Heart left ventricle (tissue), 16 donors: ENCODE data around the gene PYGB. TPM values are rescaled to one million over a fixed set of nuclear protein-coding genes. Genes with fewer than 3 reads are reported as not detected.

ENCODE experiments used
- ATAC-seq, 4 donors: fragments of 200-7000 bp; cut with Tn5 transposase; one replicate each; pipeline ENCODE4 v1.9.1; 2020 to 2022; ENCODE audit warnings: moderate library complexity in 4 of 4, mild to moderate bottlenecking in 3 of 4, moderate number of reproducible peaks in 1 of 4
- DNase-seq, 5 donors: peaks; one replicate each; pipeline ENCODE4 v3.0.0-alpha.2; 2020
- H3K27ac ChIP-seq, 12 donors: fragments of 200-600 bp; sonication (generic) in 4 of 12; one replicate each; pipeline versions ENCODE4 v1.5.0 to v1.8.0; 2016 to 2022; ENCODE audit warnings: mild to moderate bottlenecking in 2 of 12
- H3K27me3 ChIP-seq, 9 donors: fragments of 200-600 bp; sonication (generic) in 2 of 9; one replicate each; pipeline versions ENCODE4 v1.5.1 to v1.8.0; 2016 to 2022; ENCODE audit warnings: mild to moderate bottlenecking in 3 of 9
- H3K36me3 ChIP-seq, 9 donors: fragments of 200-600 bp; sonication (generic) in 2 of 9; one replicate each; pipeline versions ENCODE4 v1.5.0 to v1.8.0; 2018 to 2022; ENCODE audit warnings: mild to moderate bottlenecking in 2 of 9
- H3K4me1 ChIP-seq, 12 donors: fragments of 200-600 bp; sonication (generic) in 4 of 12; one replicate each; pipeline versions ENCODE4 v1.5.0 to v1.8.0; 2016 to 2022; ENCODE audit warnings: mild to moderate bottlenecking in 3 of 12
- H3K4me3 ChIP-seq, 12 donors: fragments of 200-600 bp; sonication (generic) in 4 of 12; one replicate each; pipeline versions ENCODE4 v1.5.0 to v1.8.0; 2017 to 2022; ENCODE audit warnings: mild to moderate bottlenecking in 9 of 12, moderate library complexity in 4 of 12
- H3K9me3 ChIP-seq, 12 donors: fragments of 200-600 bp; sonication (generic) in 4 of 12; one replicate each; pipeline versions ENCODE4 v1.5.0 to v1.8.0; 2016 to 2022; ENCODE audit warnings: mild to moderate bottlenecking in 1 of 12
- POLR2A ChIP-seq, 2 donors: fragments of 450-650 bp; IDR thresholded peaks; one replicate each; pipeline ENCODE4 v1.6.1; 2017; ENCODE audit warnings: antibody characterized with exemption in 2 of 2, mild to moderate bottlenecking in 2 of 2, moderate library complexity in 2 of 2
- WGBS, 4 donors: extraction: QIAGEN DNeasy Blood & Tissue Kit in 2 of 4; methylation state at CpG; one replicate each; pipeline versions ENCODE4 v1.1.5 to v1.1.7; 2013 to 2018; 5-methylcytosine and 5-hydroxymethylcytosine counted together
- intact Hi-C, 10 donors: fragments of 100-400 bp; cut with DNase I; formaldehyde crosslinking; loops; one replicate each; pipeline versions ENCODE4 v1.11.1 to v1.14.2; 2022
- polyA plus RNA-seq, 2 donors: library from polyadenylated mRNA; stranded (reverse); fragments of 200-250 nt; gene quantifications; one replicate each; pipeline ENCODE4 v1.2.3, GENCODE V29; 2013
- total RNA-seq, 9 donors: library from RNA; depleted of rRNA in 2 of 9; stranded (reverse); fragments of >200 nt in 2 of 9; fragmentation: NEBNext Ultra II Directional in 3 of 9; extraction: Animal tissue kit (Norgen Biotek cat#: 25700) in 3 of 9; gene quantifications; one replicate each; pipeline versions ENCODE4 v1.1.0 to v1.2.4, GENCODE V29; 2016 to 2023
- TF ChIP-seq, protein P1 (sequence below), 12 donors: fragments of 200-600 bp; sonication (generic) in 4 of 12; IDR thresholded peaks; one replicate each; pipeline versions ENCODE4 v1.5.0 to v1.8.0; 2018 to 2022; ENCODE audit warnings: antibody characterized with exemption in 12 of 12, mild to moderate bottlenecking in 5 of 12
- donor health status: ischemic (EF 13 %, LVEDD 7.1; RV severe dilation, severe dysfunction).
- donor health status: healthy with polysubstance abuse.
- donor health status: DM: no; HTN: yes; CAD: no.
- donor health status: DM: no; HTN: no; CAD: no.
- donor health status: ischemic (EF 25% LVEDD 6.9; RV normal size, moderate dysfunction).
- donor health status: ischemic (EF 25% LVEDD 5.7; RV mildly dilated, moderate dysfunction).
- donor health status: healthy.
- donor health status: DM: yes; HTN: yes; CAD: no.
- donor health status: ischemic (EF 35%, LVEDD 5.7; RV mildly dilated, moderate dysfunction).
- donor health status: nonischemic (EF 11% LVEDD 7.7; RV severe dilation, severe dysfunction).
- donor health status: DM: yes; HTN: yes; CAD: no.
- donor health status: PGD.
- donor health status: ischemic (EF 29% LVEDD 5.4; RV normal size, mild dysfunction).
- donor health status: nonischemic (EF 23%, LVEDD 6.1; RV moderate dilation, normal function).

Gene PYGB
- total and polyA plus RNA-seq, 11 donors = 144 to 450 (median 232) TPM

DNA sequence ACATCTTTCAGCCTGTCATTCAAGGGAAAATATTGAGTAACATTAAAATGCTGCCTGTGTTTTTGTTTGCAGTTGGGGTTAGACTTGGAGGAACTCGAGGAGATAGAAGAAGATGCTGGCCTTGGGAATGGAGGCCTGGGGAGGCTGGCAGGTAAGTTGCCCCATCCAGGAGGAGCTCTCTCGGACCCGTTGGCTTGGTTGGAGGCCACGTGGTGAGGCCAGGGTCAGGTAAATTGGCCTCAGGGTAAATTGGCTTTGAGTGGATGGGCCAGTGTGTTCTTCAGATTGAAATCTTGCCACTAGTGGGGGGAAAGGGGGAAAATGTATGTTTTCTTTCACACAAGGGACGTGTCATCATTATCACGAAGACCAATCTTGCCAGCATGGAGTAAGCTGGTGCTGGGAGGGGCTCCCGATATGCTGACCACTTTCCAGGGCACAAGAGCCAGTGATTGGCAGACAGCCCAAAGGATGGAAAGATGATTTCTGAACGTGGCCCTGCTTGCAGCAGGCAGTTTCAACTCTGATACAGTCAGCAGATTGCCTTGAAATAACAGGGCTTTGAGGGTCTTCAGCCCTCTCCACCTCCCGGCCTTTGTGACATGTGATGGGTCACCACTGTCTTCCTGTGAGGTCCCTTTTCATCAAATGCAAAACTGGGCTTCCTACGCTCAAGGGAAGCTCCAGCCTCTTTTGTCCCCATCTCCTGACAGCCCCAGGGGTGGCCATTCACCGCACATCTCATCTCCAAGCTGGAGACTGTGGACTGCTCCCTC, 21.4 kb downstream of the PYGB start:
- H3K4me1 ChIP-seq = peaks cover 0 to 38% (median 20%) of the 10 kb centered on the region in 12 donors
- H3K27ac ChIP-seq = no peak overlapping the region
- WGBS, 4 donors = 64 to 69% (median 67%) methylated on average over 11 of the region's 11 CpGs
- TF ChIP-seq POLR2A (IDR thresholded peaks at IDR 0.05) = no peak
- TF ChIP-seq, protein P1, sequence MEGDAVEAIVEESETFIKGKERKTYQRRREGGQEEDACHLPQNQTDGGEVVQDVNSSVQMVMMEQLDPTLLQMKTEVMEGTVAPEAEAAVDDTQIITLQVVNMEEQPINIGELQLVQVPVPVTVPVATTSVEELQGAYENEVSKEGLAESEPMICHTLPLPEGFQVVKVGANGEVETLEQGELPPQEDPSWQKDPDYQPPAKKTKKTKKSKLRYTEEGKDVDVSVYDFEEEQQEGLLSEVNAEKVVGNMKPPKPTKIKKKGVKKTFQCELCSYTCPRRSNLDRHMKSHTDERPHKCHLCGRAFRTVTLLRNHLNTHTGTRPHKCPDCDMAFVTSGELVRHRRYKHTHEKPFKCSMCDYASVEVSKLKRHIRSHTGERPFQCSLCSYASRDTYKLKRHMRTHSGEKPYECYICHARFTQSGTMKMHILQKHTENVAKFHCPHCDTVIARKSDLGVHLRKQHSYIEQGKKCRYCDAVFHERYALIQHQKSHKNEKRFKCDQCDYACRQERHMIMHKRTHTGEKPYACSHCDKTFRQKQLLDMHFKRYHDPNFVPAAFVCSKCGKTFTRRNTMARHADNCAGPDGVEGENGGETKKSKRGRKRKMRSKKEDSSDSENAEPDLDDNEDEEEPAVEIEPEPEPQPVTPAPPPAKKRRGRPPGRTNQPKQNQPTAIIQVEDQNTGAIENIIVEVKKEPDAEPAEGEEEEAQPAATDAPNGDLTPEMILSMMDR (IDR thresholded peaks at IDR 0.05) = no peak
- no peaks in the 10 kb centered on the region for H3K27me3 ChIP-seq
- intact Hi-C loops = no loop called here
- H3K4me3 ChIP-seq = no peak overlapping the region
- DNase-seq (peak in 4 of 5 donors; percentile 5 to 16 (median 12)), ATAC-seq (no peak)
- peaks cover 0 to 80% (median 56%) of the 10 kb centered on the region in 9 donors for H3K36me3 ChIP-seq
- peaks cover 0 to 8% (median 0%) of the 10 kb centered on the region in 12 donors for H3K9me3 ChIP-seq

DNA sequence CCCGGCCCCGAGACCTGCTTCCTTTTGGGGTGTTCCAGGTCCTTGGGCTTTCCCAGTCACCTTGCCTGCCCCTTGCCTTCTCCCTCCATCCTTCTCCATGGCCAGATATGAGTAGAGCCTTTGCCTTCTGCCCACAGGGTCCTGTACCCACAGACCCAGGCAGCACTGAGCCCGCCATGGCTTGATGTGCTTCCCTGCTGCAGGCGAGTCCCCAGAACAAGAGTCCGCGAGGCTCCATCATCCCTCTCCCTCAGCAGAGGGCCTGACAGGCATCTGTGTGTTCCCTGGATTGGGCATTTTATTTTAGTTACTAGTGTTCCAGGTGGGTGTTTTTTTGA, 21.9 kb downstream of the PYGB start:
- ATAC-seq = no peak
- H3K4me3 ChIP-seq = no peak overlapping the region
- peak in 3 of 5 donors; percentile 3 to 47 (median 17) for DNase-seq
- intact Hi-C loops = no loop called here
- 84 to 98% (median 93%) methylated on average over 6 of the region's 6 CpGs for WGBS, 4 donors
- H3K36me3 ChIP-seq = peaks cover 0 to 84% (median 61%) of the 10 kb centered on the region in 9 donors
- TF ChIP-seq, protein P1 (IDR thresholded peaks at IDR 0.05) = no peak
- no peak for TF ChIP-seq POLR2A (IDR thresholded peaks at IDR 0.05)
- H3K4me1 ChIP-seq = peaks cover 0 to 44% (median 24%) of the 10 kb centered on the region in 12 donors
- peaks cover 0 to 3% (median 0%) of the 10 kb centered on the region in 12 donors for H3K9me3 ChIP-seq
- H3K27me3 ChIP-seq = no peaks in the 10 kb centered on the region
- H3K27ac ChIP-seq = no peak overlapping the region

DNA sequence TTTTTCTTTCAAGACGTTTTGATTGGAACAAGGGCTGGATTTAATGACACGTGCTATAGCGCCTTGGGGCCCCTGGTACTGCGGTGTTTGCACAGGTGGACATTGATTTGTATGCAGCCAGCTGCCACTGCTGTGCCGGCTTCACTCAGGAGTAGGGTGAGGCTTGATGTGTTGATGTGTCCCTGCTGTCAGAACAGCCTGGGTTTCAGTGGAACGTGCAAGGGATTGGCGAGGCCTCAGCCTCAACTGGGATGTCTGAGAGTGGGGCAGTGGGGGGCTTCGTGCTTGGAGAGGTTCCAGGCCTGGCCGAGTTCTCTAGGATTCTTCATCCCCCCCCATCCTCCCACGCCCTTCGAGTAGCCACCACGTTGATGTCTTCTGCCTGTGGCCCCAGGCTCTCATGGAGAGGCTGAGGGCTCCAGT, 23.0 kb downstream of the PYGB start:
- ATAC-seq (no peak), DNase-seq (peak in 4 of 5 donors; percentile 5 to 34 (median 18))
- 50 to 69% (median 58%) methylated on average over 12 of the region's 12 CpGs for whole genome bisulfite sequencing, 4 donors
- Histone ChIP-seq H3K27me3 (no peaks in the 10 kb centered on the region), H3K36me3 (peaks cover 0 to 86% (median 69%) of the 10 kb centered on the region in 9 donors), H3K27ac (peak overlapping the region in 2 of 12 donors; percentile 35 to 75), H3K9me3 (no peaks in the 10 kb centered on the region), H3K4me1 (peaks cover 0 to 54% (median 25%) of the 10 kb centered on the region in 12 donors), H3K4me3 (no peak overlapping the region)
- no peak for TF ChIP-seq POLR2A (IDR thresholded peaks at IDR 0.05)
- TF ChIP-seq, protein P1 (IDR thresholded peaks at IDR 0.05) = no peak
- intact Hi-C loops = no loop called here

DNA sequence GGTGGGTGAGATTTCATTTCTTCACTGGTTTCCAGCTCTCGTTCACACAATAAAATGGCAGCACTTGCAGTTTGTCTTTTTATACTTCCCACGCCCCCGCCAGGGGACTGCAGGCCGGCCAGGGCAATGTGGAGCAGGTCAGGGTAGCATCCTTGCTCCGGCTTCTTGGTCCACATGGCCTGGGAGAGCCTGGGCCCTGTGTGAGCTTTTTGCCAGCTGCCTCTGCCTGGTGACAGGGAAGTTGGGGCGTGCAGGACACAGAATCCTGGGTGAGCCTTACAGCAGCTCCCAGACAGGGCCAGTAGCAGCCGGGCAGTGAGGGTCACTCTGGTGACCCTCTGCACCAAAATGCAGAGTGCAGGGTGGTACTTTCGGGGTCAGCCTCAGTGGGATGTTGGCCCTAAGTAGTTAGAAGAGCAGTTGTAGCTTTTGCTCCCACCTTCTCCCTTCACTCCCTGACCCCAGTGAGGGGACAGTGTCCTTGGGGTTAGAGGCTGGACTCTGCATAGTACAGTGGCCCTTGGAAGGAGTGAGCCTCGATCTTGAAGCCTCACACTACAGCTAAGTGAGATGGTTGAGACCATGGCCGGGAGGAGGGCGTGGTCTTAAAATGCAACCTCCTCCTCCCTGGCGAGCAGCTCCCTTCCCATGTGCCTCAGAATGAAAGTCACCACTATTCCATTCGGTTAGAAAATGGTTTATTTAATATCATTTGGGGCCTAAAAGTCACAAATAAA, 23.8 kb downstream of the PYGB start:
- Histone ChIP-seq H3K27ac (peak overlapping the region in 6 of 12 donors; percentile 28 to 75 (median 36)), H3K4me3 (no peak overlapping the region), H3K36me3 (peaks cover 0 to 91% (median 74%) of the 10 kb centered on the region in 9 donors), H3K27me3 (no peaks in the 10 kb centered on the region), H3K4me1 (peaks cover 0 to 60% (median 25%) of the 10 kb centered on the region in 12 donors), H3K9me3 (no peaks in the 10 kb centered on the region)
- no peak for TF ChIP-seq POLR2A (IDR thresholded peaks at IDR 0.05)
- TF ChIP-seq, protein P1 (IDR thresholded peaks at IDR 0.05) = no peak
- peak in 4 of 5 donors; percentile 3 to 44 (median 16) for DNase-seq
- ATAC-seq = no peak
- WGBS, 4 donors = 84 to 91% (median 89%) methylated on average over 13 of the region's 13 CpGs
- intact Hi-C loops = no loop called here
